Right lobe of liver (tissue), 6 donors: ENCODE data around the gene DNAH14. TPM values are rescaled to one million over a fixed set of nuclear protein-coding genes. Genes with fewer than 3 reads are reported as not detected.
A peak's percentile ranks its signal among the peaks of the same experiment; 100 is the strongest.
"Not testable (repeated sequence)": the region's sequence is repeated elsewhere in the genome, so short reads cannot be mapped to it uniquely, and the experiment has no call there.

ENCODE experiments used
- ATAC-seq, 4 donors: fragments of 200-7000 bp; cut with Tn5 transposase; one replicate each; pipeline ENCODE4 v1.9.1; 2020; ENCODE audit warnings: mild to moderate bottlenecking in 4 of 4, moderate library complexity in 4 of 4
- DNase-seq, 3 donors: peaks; one replicate each; pipeline ENCODE4 v3.0.0-alpha.2; 2020
- H3K27ac ChIP-seq, 3 donors: fragments of 200-600 bp; one replicate each; pipeline ENCODE4 v1.8.0; 2022
- H3K27me3 ChIP-seq, 2 donors: fragments of 200-600 bp; one replicate each; pipeline ENCODE4 v1.8.0; 2022
- H3K36me3 ChIP-seq, 4 donors: fragments of 200-600 bp; sonication (generic) in 1 of 4; one replicate each; pipeline versions ENCODE4 v1.5.1 to v1.8.0; 2017 to 2022; ENCODE audit warnings: control low read depth in 1 of 4
- H3K4me1 ChIP-seq, 4 donors: fragments of 200-600 bp; sonication (generic) in 1 of 4; one replicate each; pipeline versions ENCODE4 v1.5.1 to v1.8.0; 2017 to 2022; ENCODE audit warnings: control low read depth in 1 of 4
- H3K4me3 ChIP-seq, 3 donors: fragments of 200-600 bp; one replicate each; pipeline ENCODE4 v1.8.0; 2022
- H3K9me3 ChIP-seq, 4 donors: fragments of 200-600 bp; sonication (generic) in 1 of 4; one replicate each; pipeline versions ENCODE4 v1.5.1 to v1.8.0; 2017 to 2022; ENCODE audit warnings: control low read depth in 1 of 4
- POLR2A ChIP-seq: fragments of 450-650 bp; IDR thresholded peaks from one replicate; pipeline ENCODE4 v1.6.1; 2017; ENCODE audit warnings: antibody characterized with exemption, mild to moderate bottlenecking
- whole genome bisulfite sequencing: methylation state at CpG from one replicate; pipeline ENCODE4 v1.1.6; 2018; ENCODE audit warnings: low coverage, low lambda C conversion rate; ENCODE audit not compliant: insufficient coverage; ENCODE audit errors: missing lambda C conversion rate; 5-methylcytosine and 5-hydroxymethylcytosine counted together
- intact Hi-C, 2 donors: fragments of 100-400 bp; cut with DNase I; formaldehyde crosslinking; loops; one replicate each; pipeline versions ENCODE4 v1.11.2 to v1.14.1; 2022
- long read RNA-seq: library from polyadenylated mRNA; unstranded; transcript quantifications from one replicate; pipeline ENCODE4 v2.0.0, GENCODE V29; 2019
- total RNA-seq, 6 experiments: library from RNA; depleted of rRNA in 2 of 6; stranded (reverse); fragments of >200 nt in 2 of 6; fragmentation: NEBNext Ultra II Directional in 3 of 6; extraction: Animal tissue kit (Norgen Biotek cat#: 25700) in 3 of 6; gene quantifications; one replicate each; pipeline versions ENCODE4 v1.1.0 to v1.2.4, GENCODE V29; 2016 to 2023
- TF ChIP-seq, protein P1 (sequence below), 4 donors: fragments of 200-600 bp in 3 of 4; fragments of 450-650 bp in 1 of 4; IDR thresholded peaks; one replicate each; pipeline versions ENCODE4 v1.5.1 to v1.8.0; 2016 to 2022; ENCODE audit warnings: antibody characterized with exemption in 4 of 4, mild to moderate bottlenecking in 2 of 4
- donor health status: DM: no; HTN: yes; CAD: no.
- donor health status: DM: no; HTN: no; CAD: no.
- donor health status: DM: no; HTN: no; CAD: no.
- donor health status: DM: no; HTN: yes; CAD: no.
- donor health status: DM: no; HTN: yes; CAD: no.

Gene DNAH14
- total RNA-seq: 10 to 100 TPM in 3 of 6 experiments, 1 to 10 TPM in 3; 8.0 to 17.1 (median 9.7) TPM
- long read RNA-seq, partial matches to known transcripts: 0 of 1 reads
- long read RNA-seq, other reads (novel, unspliced or antisense): 1 of 1 reads

DNA sequence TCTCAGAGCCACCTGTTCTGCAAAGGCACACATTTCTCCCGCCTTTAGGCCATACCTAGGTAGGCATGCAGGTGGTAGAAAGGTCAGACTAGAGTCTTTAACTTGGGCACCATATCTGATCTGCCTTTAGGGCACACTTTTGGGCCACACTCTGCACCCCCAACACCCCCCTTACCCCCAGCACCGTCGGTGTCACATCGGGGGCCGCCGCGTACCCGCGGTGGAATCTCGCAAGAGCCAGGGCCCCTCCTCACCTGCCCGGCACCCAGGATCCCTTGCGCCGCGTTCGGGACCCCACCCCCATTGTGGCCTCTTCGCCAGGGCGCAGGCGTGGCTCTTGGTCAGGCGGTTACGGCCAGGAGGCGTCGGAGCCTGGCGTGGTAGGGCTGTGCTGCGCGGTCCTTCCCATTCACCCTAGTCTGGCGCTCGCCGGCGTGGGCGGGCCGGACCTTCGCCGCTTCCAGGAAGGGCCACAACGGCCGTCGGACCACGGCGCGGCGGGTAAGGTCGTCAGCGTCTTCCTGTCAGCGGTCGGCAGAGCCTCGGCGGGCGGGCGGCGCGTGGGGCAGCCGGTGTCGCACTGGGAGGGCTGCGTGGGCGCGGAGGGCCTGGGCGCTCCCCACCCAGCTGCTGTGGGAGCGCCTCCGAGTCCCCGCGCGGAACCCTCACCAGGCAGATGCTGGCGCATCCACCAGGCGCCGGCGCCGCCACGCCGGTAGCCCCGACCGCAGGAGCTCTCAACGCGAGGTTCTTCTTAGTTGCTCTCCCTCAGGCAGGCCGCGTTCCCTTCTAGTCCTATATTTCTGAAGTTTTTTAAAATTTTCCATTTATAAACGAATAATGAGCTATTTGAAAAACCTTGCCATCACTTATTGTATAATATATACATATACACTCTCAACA is at the start of gene DNAH14:
TSS of gene DNAH14 (plus strand) at position 341 of the 903 bp plus-strand sequence. CDS start 23,028 bp downstream, outside the sequence.
- TF ChIP-seq, protein P1, sequence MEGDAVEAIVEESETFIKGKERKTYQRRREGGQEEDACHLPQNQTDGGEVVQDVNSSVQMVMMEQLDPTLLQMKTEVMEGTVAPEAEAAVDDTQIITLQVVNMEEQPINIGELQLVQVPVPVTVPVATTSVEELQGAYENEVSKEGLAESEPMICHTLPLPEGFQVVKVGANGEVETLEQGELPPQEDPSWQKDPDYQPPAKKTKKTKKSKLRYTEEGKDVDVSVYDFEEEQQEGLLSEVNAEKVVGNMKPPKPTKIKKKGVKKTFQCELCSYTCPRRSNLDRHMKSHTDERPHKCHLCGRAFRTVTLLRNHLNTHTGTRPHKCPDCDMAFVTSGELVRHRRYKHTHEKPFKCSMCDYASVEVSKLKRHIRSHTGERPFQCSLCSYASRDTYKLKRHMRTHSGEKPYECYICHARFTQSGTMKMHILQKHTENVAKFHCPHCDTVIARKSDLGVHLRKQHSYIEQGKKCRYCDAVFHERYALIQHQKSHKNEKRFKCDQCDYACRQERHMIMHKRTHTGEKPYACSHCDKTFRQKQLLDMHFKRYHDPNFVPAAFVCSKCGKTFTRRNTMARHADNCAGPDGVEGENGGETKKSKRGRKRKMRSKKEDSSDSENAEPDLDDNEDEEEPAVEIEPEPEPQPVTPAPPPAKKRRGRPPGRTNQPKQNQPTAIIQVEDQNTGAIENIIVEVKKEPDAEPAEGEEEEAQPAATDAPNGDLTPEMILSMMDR (IDR thresholded peaks at IDR 0.05): no peak
- peak; percentile 95 for TF ChIP-seq POLR2A
- ATAC-seq: peak; percentile 98 to 100 (median 100)
- Histone ChIP-seq H3K27me3 (no peaks in the 10 kb centered on the region), H3K4me3 (peak within 1 kb of the TSS; percentile 52 to 77 (median 61)), H3K9me3 (peaks cover 0 to 4% (median 2%) of the 10 kb centered on the region in 4 donors), H3K4me1 (peaks cover 0 to 6% (median 0%) of the 10 kb centered on the region in 4 donors), H3K36me3 (no peaks in the 10 kb centered on the region), H3K27ac (peak within 1 kb of the TSS; percentile 54 to 64 (median 61))
- intact Hi-C loops: no loop called here
- WGBS: 5% methylated on average over 30 of the region's 75 CpGs
- DNase-seq: peak; percentile 93 to 94 (median 94)

DNA sequence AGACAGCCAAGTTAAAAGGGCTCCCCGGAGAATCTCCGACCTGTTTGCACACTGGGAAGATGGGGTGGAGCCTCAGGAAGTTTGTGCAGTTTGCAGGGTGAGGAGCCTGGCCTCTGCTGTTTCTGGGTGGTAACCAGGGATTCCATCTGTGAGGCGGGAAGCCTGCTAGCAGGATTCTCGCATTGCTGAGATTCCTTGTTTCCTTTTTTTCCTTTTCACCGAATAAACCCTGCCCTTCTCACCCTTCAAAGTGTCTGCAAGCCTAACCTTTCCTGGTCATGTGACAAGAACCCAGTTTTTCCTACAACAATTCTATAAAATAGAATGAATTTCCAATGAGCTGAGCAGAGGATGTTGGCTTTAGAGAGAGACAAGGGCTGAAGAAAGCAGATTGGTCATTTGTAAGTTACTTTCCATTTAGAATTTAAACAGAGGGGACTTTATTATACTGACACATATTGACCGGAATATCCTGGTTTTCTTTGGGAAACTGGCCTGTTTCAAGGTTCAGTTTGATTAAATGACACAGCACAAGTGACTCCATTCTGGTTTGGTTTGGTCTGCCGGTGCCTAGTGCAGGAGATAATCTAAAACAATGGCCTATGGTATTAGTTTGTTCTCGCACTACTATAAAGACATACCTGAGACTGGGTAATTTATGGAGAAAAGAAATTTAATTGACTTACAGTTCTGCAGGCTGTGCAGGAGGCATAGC is 48.7 kb upstream of the DNAH14 start:
- no peak for TF ChIP-seq POLR2A
- TF ChIP-seq, protein P1 (IDR thresholded peaks at IDR 0.05): no peak
- ATAC-seq: peak in 2 of 4 donors; percentile 14 to 54
- H3K36me3 ChIP-seq: no peaks in the 10 kb centered on the region
- H3K4me1 ChIP-seq: peaks cover 0 to 27% (median 5%) of the 10 kb centered on the region in 4 donors
- H3K27ac ChIP-seq: no peak overlapping the region
- no peak overlapping the region for H3K4me3 ChIP-seq
- intact Hi-C loops: no loop called here
- H3K9me3 ChIP-seq: no peaks in the 10 kb centered on the region
- 60% methylated on average over 8 of the region's 8 CpGs for WGBS
- H3K27me3 ChIP-seq: no peaks in the 10 kb centered on the region
- DNase-seq: no peak

DNA sequence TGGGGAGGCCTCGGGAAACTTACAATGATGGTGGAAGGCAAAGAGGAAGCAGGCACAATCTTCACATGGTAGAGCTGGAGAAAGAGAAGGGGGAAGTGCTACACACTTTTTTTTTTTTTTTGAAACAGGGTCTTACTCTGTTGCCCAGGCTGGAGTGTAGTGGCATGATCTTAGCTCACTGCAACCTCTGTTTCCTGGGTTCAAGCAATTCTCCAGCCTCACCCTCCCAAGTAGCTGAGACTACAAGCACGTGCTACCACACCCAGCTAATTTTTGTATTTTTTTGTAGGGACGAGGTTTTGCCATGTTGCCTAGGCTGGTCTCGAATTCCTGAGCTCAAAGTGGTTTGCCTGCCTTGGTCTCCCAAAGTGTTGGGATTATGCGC is 48.2 kb upstream of the DNAH14 start:
- H3K4me3 ChIP-seq, H3K36me3 ChIP-seq, H3K27me3 ChIP-seq, H3K27ac ChIP-seq, intact Hi-C loops, H3K9me3 ChIP-seq, DNase-seq, ATAC-seq: not testable (repeated sequence)
- 81% methylated on average over 5 of the region's 5 CpGs for WGBS
- H3K4me1 ChIP-seq: peaks cover 0 to 27% (median 5%) of the 10 kb centered on the region in 4 donors

DNA sequence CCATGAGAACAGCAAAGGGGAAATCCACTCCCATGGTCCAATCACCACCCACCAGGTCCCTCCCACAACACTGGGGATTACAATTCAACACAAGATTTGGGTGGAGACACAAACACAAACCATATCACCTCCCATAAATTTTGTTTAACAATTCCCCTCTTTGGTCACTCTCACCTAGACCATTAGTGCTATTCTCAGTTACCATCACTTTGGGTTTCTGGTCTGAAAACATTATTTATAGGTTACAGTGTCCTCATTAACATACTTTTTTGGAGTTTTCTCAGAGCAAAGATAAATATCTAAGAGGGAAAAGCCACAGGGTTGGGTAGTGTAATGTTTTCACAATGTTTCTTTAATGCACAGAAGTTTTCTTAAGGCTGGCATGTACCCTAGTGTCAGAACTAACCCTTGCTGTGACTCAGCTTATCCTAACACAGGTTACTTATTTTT is 47.7 kb upstream of the DNAH14 start:
- TF ChIP-seq, protein P1 (IDR thresholded peaks at IDR 0.05): no peak
- no peak for TF ChIP-seq POLR2A
- DNase-seq: no peak
- Histone ChIP-seq H3K27me3 (no peaks in the 10 kb centered on the region), H3K4me1 (peaks cover 0 to 27% (median 5%) of the 10 kb centered on the region in 4 donors), H3K9me3 (no peaks in the 10 kb centered on the region), H3K27ac (no peak overlapping the region), H3K36me3 (no peaks in the 10 kb centered on the region), H3K4me3 (no peak overlapping the region)
- ATAC-seq: no peak
- intact Hi-C loops: no loop called here
